Right ventricle myocardium inferior (tissue), 1 donor: Measurements from ENCODE around the gene CCDC170. TPM values are rescaled to one million over a fixed set of nuclear protein-coding genes. Genes with fewer than 3 reads are reported as not detected.
"Not testable (repeated sequence)": the region's sequence is repeated elsewhere in the genome, so short reads cannot be mapped to it uniquely, and the experiment has no call there.

Experiments
- ATAC-seq: fragments of 200-7000 bp; cut with Tn5 transposase; one replicate; pipeline ENCODE4 v1.9.1; 2020; ENCODE audit warnings: mild to moderate bottlenecking, moderate library complexity
- DNase-seq: peaks from one replicate; pipeline ENCODE4 v3.0.0; 2021; ENCODE audit errors: missing footprints
- intact Hi-C: fragments of 100-400 bp; cut with DNase I; formaldehyde crosslinking; loops from one replicate; pipeline ENCODE4 v1.11.0; 2022
- total RNA-seq: library from RNA; stranded (reverse); fragmentation: NEBNext Ultra II Directional; extraction: Animal tissue kit (Norgen Biotek cat#: 25700); gene quantifications from one replicate; pipeline ENCODE4 v1.2.1, GENCODE V29; 2021
- donor health status: DM: no; HTN: yes; CAD: no; lungs with severe emphysema.

The CCDC170 gene
- total RNA-seq, 1 donor from 2014 or later = 0.38 TPM

- intact Hi-C loops = no loop called here
- DNase-seq (no peak), ATAC-seq (no peak)
These were observed 42.3 kb downstream of the CCDC170 start for GRCh38 chr6:151536188-151536479.

DNA sequence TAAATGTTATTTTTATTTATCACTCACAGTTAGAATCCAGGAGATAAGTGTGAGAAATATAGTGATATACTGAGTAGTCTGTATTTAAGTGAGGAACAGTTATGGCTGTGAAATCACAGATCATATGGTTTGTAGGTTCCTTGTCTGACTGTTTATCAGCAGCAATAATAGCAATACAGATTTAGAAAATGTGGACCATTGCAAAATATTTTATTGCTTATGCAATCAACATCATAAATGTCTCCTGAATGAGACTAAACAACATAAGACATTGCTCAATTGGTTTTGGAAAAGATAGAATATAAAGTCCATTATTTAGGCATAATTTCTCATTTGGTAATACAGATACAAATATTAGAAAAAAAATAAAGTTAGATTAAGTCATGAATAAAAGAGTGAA, 43.7 kb downstream of the CCDC170 start:
- intact Hi-C loops = no loop called here
- ATAC-seq (no peak), DNase-seq (no peak)

GRCh38 chr6:151539506-151540268, 45.9 kb downstream of the CCDC170 start:
- ATAC-seq (no peak), DNase-seq (no peak)
- intact Hi-C loops = no loop called here

- no peak for ATAC-seq
- intact Hi-C loops = no loop called here
These were observed 50.6 kb downstream of the CCDC170 start for GRCh38 chr6:151544453-151544852.

DNA sequence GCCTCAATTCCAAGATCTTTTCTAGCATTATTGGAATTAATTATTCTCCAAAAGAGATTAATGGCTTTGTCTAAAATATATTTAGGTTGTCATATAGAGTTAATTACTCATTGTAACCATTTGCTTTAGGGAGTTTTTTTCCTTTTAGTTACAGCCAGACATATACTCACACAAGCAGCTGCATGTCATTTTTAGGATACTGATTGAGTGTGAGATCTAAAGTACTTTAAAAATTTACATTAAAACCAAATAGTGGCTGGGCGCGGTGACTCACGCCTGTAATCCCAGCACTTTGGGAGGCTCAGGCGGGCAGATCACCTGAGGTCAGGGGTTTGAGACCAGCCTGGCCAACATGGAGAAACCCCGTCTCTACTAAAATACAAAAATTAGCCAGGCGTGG, 51.1 kb downstream of the CCDC170 start:
- DNase-seq, intact Hi-C loops, ATAC-seq: not testable (repeated sequence)

More at GRCh38 chr6:151544453-151544852, 50.6 kb downstream of the CCDC170 start:
- no peak for DNase-seq

DNA sequence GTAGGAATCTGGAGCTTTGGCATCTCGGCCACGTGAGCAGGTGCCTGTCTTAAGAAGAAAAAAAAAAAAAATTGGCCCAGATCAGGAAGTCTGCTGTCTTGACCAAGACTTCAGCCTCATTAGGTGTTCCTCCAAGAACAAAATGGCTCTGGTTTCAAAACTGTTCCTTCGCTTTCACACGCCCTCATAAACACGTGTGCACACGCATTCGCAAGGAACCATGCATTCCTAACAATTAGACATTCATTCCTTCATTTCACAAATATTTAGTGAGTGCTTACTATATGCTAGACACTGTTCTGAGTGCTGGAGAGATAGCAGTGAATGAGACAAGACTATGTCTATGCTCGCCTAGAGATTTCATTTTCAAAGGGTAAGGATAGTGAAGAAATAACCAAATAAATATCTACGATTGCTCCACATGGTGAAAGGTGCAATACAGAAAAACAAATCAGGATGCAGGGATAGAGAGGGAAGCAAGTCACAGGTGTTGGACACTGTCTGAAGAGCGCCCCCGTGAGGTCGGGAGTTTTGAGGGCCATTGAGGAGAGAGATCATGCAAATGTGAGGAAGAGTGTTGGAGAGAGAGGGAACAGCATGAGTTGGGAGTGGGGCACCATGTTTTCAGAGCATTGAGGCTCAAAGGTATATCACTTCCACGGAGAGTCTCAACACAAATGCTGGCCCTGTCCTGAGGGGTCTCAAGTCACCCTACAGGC, 53.3 kb downstream of the CCDC170 start:
- no peak for ATAC-seq
- intact Hi-C loops = no loop called here

DNA sequence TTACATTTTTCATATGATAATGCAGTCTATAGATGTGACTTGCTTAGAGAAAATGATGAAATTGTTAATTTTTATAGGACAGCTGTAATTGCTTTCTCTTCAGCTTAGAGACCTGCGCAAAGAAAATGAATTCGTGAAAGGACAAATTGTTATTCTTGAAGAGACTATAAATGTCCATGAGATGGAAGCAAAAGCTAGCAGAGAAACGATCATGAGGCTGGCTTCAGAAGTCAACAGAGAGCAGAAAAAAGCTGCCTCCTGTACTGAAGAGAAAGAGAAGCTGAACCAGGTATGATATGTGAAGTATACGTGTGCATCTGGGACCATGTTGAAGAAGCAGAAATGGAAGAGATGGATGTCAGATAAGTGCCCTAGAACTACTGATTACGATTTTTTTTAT, 54.4 kb downstream of the CCDC170 start:
- ATAC-seq = no peak
- intact Hi-C loops = no loop called here
- DNase-seq = no peak

More for the DNA sequence above, 53.3 kb downstream of the CCDC170 start:
- DNase-seq = no peak

DNA sequence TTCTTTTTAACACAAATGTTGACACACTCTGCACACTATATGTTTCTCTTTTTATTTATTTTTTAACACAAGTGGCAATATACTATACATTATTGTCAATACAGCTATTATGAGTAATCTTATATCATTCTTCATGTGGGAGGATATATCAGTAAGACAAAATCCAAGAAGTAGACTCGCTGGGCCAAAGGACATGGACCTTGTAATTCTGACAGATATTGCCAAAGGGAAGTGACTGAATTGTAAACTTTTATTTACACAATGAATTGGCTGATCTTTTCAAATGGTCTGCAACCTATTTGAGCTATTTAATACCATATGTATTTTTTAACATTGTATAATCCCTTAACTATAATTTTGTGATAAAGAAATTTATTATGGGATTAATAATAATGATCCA, 56.0 kb downstream of the CCDC170 start:
- ATAC-seq (no peak), DNase-seq (no peak)
- intact Hi-C loops = no loop called here

GRCh38 chr6:151550618-151551017, 56.8 kb downstream of the CCDC170 start:
- intact Hi-C loops = no loop called here
- ATAC-seq (no peak), DNase-seq (no peak)

DNA sequence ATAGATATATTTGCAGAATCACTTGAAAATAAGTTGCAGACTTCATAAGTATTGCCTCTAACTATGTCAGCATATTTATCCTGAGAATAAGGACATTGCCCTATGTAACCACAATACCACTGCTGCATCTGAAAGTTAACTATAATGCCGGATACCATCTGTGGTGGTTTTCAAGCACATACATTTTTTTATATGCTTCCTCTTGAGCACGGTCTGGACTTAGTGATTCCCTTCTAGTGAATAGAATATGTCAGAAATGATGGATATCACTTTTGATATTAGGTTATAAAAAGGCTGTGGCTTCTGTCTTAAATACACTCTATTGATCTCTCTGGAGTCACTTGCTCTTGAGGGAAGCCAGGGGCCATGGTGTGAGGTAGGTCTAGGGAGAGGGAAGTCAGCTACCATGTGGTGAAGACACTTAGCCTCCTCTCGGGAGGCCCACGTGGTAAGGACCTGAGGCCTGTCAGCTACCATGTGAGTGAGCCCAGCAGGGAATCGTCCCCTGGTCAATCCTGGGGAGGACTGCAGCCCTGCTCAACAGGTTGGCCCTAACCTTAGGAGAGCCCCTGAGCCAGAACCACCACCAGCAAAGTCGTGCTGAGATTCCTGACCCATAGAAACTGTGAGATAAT, 57.5 kb downstream of the CCDC170 start:
- intact Hi-C loops = no loop called here
- no peak for DNase-seq
- ATAC-seq = no peak

DNA sequence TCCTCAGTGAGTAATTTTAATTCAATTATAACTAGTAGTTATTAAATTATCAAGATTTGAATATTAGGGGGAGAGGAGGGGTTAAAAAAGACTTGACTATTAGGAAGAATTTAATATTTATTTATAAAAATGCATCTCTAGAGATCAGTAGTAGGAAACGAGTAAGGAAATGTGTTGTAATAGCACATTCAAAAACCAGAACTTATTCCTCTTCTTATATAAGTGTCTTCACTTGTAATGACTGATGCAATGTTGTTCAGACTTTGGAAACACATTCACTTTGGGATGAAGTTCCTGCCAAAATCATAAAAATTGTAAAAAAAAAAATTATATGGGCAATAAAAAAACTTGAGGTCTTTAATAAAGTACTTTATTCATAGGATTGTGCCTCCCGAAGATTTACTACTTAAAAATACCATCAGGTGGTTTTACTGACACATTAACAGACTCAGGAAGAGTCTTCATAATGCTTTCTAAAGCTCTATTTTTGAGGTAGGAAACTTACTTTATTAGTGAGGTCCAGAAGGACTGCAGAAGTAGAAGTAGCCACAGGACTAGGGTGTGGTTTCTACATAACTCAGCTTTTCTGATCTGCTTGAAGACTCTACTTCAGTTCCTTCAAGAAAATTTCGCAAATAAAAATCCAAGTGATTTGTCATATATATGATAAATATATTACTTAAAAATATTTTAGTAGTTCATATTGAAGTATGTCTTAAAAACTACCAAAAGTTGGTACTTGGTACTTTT, 59.8 kb downstream of the CCDC170 start:
- ATAC-seq = peak; percentile 52
- DNase-seq = no peak
- intact Hi-C loops = no loop called here

DNA sequence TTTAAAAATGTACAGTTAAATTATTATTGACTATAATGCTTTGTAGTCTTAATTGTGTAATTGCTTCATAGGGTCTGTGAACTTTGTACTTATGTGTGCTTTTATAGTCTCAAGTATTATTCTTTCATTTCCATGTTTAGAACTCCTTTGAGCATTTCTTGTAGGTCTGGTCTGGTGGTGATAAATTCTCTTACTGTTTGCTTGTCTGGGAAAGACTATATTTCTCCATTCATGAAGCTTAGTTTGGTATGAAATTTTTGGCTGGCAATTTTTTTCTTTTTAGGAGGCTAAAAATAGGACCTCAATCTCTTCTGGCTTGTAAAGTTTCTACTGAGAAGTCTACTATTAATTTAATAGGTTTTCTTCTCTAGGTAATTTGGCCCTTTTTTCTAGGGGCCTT, 67.4 kb downstream of the CCDC170 start:
- DNase-seq = no peak
- intact Hi-C loops = no loop called here
- no peak for ATAC-seq

DNA sequence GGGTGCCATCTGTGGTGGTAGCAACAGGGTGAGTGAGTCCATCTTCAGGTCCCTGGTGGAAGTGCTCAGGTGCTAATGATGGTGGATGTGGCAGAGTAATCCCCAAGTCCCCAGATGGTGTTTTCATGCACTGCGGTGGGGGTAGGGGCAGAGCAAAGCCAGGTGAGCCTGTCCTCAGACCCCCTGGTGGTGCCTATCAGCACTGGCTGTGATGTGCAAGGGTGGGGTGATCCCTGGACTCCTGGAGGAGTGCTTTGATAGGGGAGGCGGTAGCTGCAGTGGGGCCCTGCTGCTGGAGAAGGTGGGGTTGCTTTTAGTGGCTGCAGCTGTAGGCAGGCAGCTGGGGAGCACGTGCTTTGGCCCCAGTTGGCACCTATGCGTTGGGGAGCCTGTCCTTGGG, 70.8 kb downstream of the CCDC170 start:
- ATAC-seq = no peak
- DNase-seq = no peak
- intact Hi-C loops = no loop called here

GRCh38 chr6:151565940-151566339, 72.1 kb downstream of the CCDC170 start:
- intact Hi-C loops = no loop called here
- DNase-seq (no peak), ATAC-seq (no peak)

- DNase-seq (no peak), ATAC-seq (no peak)
- intact Hi-C loops = no loop called here
These were observed 72.7 kb downstream of the CCDC170 start for GRCh38 chr6:151566557-151566956.

DNA sequence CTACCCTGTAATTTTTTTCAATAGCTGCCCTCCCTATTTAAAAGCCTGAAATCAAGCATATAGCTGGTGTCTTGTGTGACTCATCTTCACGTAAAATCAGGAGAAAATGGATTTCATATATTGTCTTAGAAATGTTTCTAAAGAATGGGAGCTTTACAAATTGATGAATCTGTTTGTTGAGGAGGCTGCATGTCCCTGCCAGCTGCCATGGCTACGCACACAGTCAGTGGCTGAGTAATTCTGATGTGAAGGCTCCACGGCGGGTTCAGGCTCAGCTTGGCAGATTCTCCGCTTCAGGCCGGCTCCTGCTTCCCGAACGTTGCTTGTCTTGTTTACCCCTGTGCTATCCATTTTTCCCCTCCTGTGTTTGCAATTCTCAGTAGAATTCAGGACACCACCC, 82.8 kb downstream of the CCDC170 start:
- intact Hi-C loops = no loop called here
- ATAC-seq (no peak), DNase-seq (no peak)

DNA sequence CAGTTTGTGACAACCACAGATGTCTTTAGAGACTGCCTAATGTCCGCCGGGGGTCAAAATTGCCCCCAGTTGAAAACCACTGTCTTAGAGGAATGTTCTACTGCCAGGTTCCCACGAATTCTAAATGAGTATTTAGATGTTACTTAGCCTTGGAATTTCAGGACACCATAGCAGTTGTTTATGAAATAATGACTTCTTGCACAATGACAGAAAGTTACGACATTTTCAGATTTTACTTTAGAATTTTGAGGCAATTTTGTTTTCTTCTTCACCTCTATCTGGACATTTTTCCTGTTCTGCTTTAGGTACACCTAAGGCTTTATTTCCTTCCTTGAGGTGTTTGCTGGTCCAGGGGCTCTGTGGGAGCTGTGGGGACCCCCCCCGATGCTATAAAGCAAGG, 83.4 kb downstream of the CCDC170 start:
- DNase-seq = no peak
- ATAC-seq = no peak
- intact Hi-C loops = no loop called here

DNA sequence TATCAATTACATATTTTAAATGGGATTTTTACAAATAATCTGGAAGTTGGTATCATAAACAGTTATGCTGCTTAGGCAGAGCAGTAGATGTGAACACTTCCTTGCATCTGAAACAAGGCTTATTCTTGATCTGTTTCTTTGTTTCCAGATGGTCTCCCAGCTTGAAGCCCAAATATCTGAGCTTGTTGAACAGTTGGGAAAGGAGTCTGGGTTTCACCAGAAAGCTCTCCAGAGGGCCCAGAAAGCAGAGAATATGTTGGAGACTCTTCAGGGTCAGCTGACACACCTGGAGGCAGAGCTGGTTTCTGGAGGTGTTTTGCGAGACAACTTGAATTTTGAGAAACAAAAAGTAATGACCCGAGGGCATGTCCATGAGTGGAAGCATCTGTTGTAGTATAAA, 91.9 kb downstream of the CCDC170 start:
- no peak for ATAC-seq
- intact Hi-C loops = no loop called here

GRCh38 chr6:151589667-151590066, 95.8 kb downstream of the CCDC170 start:
- DNase-seq (no peak), ATAC-seq (no peak)
- intact Hi-C loops = no loop called here

More for the DNA sequence above, 91.9 kb downstream of the CCDC170 start:
- no peak for DNase-seq
